Skeletal muscle satellite cell (primary cell): Measurements from ENCODE around the gene ZNF618.

Experiments
- H3K27me3 ChIP-seq: 2 replicates; pipeline ENCODE4 v1.7.0; 2013; ENCODE audit warnings: low read length; ENCODE audit not compliant: control insufficient read depth, insufficient read depth
- H3K36me3 ChIP-seq: 2 replicates; pipeline ENCODE4 v1.7.0; 2013; ENCODE audit warnings: mild to moderate bottlenecking, control low read depth, low read length; ENCODE audit not compliant: insufficient read depth
- H3K4me1 ChIP-seq: 2 replicates; pipeline ENCODE4 v1.7.0; 2013; ENCODE audit warnings: low read length; ENCODE audit not compliant: control insufficient read depth, insufficient read depth
- H3K4me2 ChIP-seq: 2 replicates; pipeline ENCODE4 v1.7.0; 2013; ENCODE audit warnings: mild to moderate bottlenecking, low read length
- H3K4me3 ChIP-seq: 2 replicates; pipeline ENCODE4 v1.7.0; 2013; ENCODE audit warnings: low read length
- H3K9ac ChIP-seq: 2 replicates; pipeline ENCODE4 v1.7.0; 2013; ENCODE audit warnings: mild to moderate bottlenecking, low read depth, low read length, moderate library complexity
- H3K9me3 ChIP-seq: replicated peaks from 2 replicates; pipeline ENCODE4 v1.7.0; 2013; ENCODE audit warnings: mild to moderate bottlenecking, control low read depth, low read length

ZNF618 gene

GRCh38 chr9:114085387-114085789 is 209.3 kb downstream of the ZNF618 start:
- Histone ChIP-seq H3K9ac (no peak overlapping the region), H3K27me3 (peaks cover 37% of the 10 kb centered on the region), H3K4me2 (no peak overlapping the region), H3K9me3 (no peaks in the 10 kb centered on the region), H3K36me3 (no peaks in the 10 kb centered on the region), H3K4me1 (no peaks in the 10 kb centered on the region), H3K4me3 (no peak overlapping the region)

DNA sequence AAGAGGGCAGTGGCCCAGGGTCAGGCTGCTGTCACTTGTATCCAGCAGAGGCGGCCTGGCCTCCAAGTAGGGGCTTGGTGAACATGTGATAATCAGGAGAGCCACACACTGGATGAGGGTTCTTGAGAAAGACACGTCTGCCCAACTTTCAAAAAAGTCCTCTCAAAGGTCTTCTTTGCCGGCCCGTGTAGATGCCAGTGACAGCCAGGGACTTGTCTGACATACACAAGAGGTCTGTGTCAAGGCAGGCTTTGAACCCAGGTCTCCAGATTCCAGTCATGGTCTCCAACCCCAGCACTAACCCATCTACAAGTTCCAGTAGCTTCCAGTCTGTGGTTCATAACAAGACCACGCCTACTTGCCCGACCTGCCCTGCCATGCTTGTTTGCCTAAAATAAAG is 209.9 kb downstream of the ZNF618 start:
- no peaks in the 10 kb centered on the region for H3K4me1 ChIP-seq
- H3K9ac ChIP-seq: no peak overlapping the region
- H3K9me3 ChIP-seq: no peaks in the 10 kb centered on the region
- H3K27me3 ChIP-seq: peaks cover 37% of the 10 kb centered on the region
- H3K36me3 ChIP-seq: no peaks in the 10 kb centered on the region
- H3K4me2 ChIP-seq: no peak overlapping the region
- no peak overlapping the region for H3K4me3 ChIP-seq

GRCh38 chr9:114086607-114087006 is 210.5 kb downstream of the ZNF618 start:
- peaks cover 37% of the 10 kb centered on the region for H3K27me3 ChIP-seq
- H3K4me3 ChIP-seq: no peak overlapping the region
- H3K9ac ChIP-seq: no peak overlapping the region
- no peaks in the 10 kb centered on the region for H3K9me3 ChIP-seq
- H3K4me1 ChIP-seq: no peaks in the 10 kb centered on the region
- H3K36me3 ChIP-seq: no peaks in the 10 kb centered on the region
- H3K4me2 ChIP-seq: no peak overlapping the region

GRCh38 chr9:114087721-114088120 is 211.6 kb downstream of the ZNF618 start:
- Histone ChIP-seq H3K27me3 (peaks cover 37% of the 10 kb centered on the region), H3K36me3 (no peaks in the 10 kb centered on the region), H3K9ac (no peak overlapping the region), H3K4me1 (no peaks in the 10 kb centered on the region), H3K9me3 (no peaks in the 10 kb centered on the region), H3K4me2 (no peak overlapping the region), H3K4me3 (no peak overlapping the region)

GRCh38 chr9:114088571-114089170 is 212.6 kb downstream of the ZNF618 start:
- Histone ChIP-seq H3K9ac (no peak overlapping the region), H3K4me3 (no peak overlapping the region), H3K36me3 (no peaks in the 10 kb centered on the region), H3K27me3 (peaks cover 41% of the 10 kb centered on the region), H3K9me3 (no peaks in the 10 kb centered on the region), H3K4me1 (no peaks in the 10 kb centered on the region), H3K4me2 (no peak overlapping the region)

DNA sequence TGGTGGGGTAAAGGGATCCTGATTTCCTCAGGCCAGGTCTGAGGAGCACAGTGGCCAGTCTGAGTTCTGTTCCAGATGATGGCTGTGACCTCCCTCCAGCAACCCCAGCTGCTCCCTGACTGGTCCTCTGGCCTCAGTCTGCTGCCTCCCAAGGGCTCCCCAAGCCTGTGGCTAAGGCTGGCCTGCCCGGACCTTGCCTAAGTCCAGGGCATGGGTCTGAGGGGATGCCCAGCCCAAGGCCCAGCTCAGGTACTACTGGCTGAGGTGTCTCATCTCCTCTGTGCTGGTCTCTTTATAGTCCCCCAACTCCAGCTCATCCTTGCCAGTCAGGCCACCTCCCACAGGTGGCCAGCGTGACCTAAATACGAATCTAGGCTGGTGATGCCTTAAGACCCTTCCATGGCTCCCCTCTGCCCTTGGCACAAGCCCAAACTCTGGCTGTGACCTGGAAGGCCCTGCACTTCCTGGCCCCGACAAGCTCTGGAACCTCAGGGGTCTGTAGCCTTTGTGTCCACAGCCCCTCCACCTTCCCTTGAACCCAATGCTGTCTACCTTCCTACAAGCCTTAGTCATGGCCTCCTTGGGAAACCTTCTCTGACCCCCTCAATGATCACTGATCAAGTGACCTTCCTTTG is 213.2 kb downstream of the ZNF618 start:
- no peaks in the 10 kb centered on the region for H3K4me1 ChIP-seq
- no peak overlapping the region for H3K9ac ChIP-seq
- H3K4me3 ChIP-seq: no peak overlapping the region
- H3K27me3 ChIP-seq: peaks cover 41% of the 10 kb centered on the region
- no peaks in the 10 kb centered on the region for H3K9me3 ChIP-seq
- H3K4me2 ChIP-seq: no peak overlapping the region
- no peaks in the 10 kb centered on the region for H3K36me3 ChIP-seq

GRCh38 chr9:114090798-114091197 is 214.7 kb downstream of the ZNF618 start:
- H3K9me3 ChIP-seq: no peaks in the 10 kb centered on the region
- H3K4me2 ChIP-seq: no peak overlapping the region
- no peak overlapping the region for H3K4me3 ChIP-seq
- no peak overlapping the region for H3K9ac ChIP-seq
- peaks cover 42% of the 10 kb centered on the region for H3K27me3 ChIP-seq
- no peaks in the 10 kb centered on the region for H3K4me1 ChIP-seq
- no peaks in the 10 kb centered on the region for H3K36me3 ChIP-seq

DNA sequence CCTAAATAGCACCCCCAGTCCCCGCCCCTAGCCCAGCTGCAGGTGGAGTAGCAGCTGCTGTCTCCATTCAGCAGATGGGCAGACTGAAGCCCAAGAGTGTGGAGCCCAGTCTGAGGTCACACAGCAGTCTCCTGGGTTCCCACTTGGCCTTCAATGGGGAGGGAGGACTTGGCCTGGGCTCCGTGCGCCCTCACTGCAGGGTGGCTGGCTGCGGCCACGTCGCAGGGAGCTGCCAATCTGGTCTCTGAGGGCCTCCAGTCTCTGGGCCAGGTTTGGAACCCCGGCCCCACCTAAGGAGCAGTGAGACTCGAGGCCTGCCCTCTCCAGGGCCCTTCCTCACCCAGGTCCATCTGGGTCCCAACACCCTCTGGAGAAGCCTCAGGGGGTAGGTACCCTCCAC is 215.6 kb downstream of the ZNF618 start:
- Histone ChIP-seq H3K4me2 (no peak overlapping the region), H3K36me3 (no peaks in the 10 kb centered on the region), H3K9ac (no peak overlapping the region), H3K4me1 (no peaks in the 10 kb centered on the region), H3K27me3 (peaks cover 42% of the 10 kb centered on the region), H3K9me3 (no peaks in the 10 kb centered on the region), H3K4me3 (no peak overlapping the region)

DNA sequence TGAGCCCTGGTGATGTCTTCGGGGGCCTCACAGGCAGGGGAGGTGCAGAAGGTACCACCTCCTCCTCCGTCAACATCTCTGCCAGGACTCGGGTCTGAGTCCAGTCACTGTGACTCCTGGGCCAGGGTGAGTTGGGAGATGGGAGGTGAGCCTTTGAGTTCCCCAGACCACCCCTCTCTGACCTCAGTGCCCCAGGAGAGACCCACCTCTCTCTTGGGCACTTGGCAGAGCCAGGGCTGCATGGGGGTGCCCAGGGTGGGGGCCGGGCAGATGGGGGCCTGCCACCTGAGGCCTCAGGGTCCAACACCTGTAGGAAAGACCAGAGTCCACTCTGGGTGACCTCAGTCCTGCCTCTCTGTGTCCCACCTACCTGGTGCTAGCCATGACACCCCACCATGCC is 216.2 kb downstream of the ZNF618 start:
- Histone ChIP-seq H3K4me1 (no peaks in the 10 kb centered on the region), H3K27me3 (peaks cover 42% of the 10 kb centered on the region), H3K36me3 (no peaks in the 10 kb centered on the region), H3K4me2 (no peak overlapping the region), H3K9ac (no peak overlapping the region), H3K4me3 (no peak overlapping the region), H3K9me3 (no peaks in the 10 kb centered on the region)

- no peaks in the 10 kb centered on the region for H3K36me3 ChIP-seq
- peaks cover 42% of the 10 kb centered on the region for H3K27me3 ChIP-seq
- H3K4me3 ChIP-seq: no peak overlapping the region
These were observed 216.9 kb downstream of the ZNF618 start for GRCh38 chr9:114093031-114093471.

DNA sequence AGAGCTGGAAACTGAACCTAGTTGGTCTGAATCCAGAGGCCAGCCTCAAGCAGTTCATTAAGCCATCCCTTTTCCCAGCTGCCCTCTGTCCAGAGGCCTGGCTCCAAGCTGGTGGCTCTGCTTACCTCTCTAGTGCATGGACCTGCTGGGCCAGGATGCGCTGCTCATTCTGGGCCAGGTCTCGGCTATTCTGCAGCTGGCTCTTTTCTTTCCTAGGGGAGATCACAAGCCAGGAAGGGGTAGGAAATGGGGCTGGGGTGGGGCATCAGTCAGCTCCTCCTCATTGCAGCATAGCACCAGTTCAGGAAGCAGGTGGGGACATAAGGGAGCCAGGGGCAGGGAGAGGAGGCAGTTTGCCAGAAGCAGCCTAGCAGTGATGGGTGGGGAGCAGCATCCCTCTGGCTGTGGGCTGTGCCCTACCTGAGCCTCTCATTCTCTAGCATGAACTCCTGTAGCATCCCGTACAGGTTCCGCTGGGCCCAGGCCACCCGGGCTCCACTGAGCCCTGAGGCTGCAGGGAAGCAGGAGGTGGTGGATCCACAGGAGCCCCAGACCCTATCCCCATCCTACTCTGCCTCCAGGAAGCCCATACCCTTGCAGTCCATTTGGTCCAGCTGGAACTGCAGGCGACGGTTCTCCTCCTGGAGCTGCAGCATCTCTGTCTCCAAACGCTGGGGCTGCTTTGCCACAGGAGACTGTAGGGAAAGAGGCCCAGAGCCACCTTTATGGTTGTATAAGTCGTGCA is 217.8 kb downstream of the ZNF618 start:
- peaks cover 38% of the 10 kb centered on the region for H3K27me3 ChIP-seq
- no peak overlapping the region for H3K9ac ChIP-seq
- H3K4me1 ChIP-seq: peaks cover 4% of the 10 kb centered on the region
- H3K36me3 ChIP-seq: no peaks in the 10 kb centered on the region
- no peak overlapping the region for H3K4me2 ChIP-seq
- H3K4me3 ChIP-seq: no peak overlapping the region
- H3K9me3 ChIP-seq: no peaks in the 10 kb centered on the region

More at GRCh38 chr9:114093031-114093471, 216.9 kb downstream of the ZNF618 start:
- Histone ChIP-seq H3K9me3 (no peaks in the 10 kb centered on the region), H3K4me1 (peaks cover 4% of the 10 kb centered on the region), H3K4me2 (no peak overlapping the region), H3K9ac (no peak overlapping the region)
